Smooth muscle cell (in vitro differentiated cells): ENCODE results near the gene ELOF1. TPM values are rescaled to one million over a fixed set of nuclear protein-coding genes. Genes with fewer than 3 reads are reported as not detected.

Source experiments
- DNase-seq: peaks from one replicate; lab custom pipeline; 2025; ENCODE audit not compliant: unreplicated experiment; lab: John Stamatoyannopoulos, UW
- H2AFZ ChIP-seq: fragments of 200-600 bp; sonication (generic); 2 replicates; pipeline ENCODE4 v1.6.0; 2016; ENCODE audit warnings: antibody characterized with exemption, low read depth, mild to moderate bottlenecking
- H3F3A ChIP-seq: fragments of 200-600 bp; sonication (generic); 2 replicates; pipeline ENCODE4 v1.6.0; 2017; ENCODE audit warnings: antibody characterized with exemption, low read depth
- H3K27ac ChIP-seq: fragments of 200-600 bp; sonication (generic); 2 replicates; pipeline ENCODE4 v1.5.1; 2016; ENCODE audit warnings: low read depth, mild to moderate bottlenecking
- H3K27me3 ChIP-seq: fragments of 200-600 bp; sonication (generic); 2 replicates; pipeline ENCODE4 v1.6.1; 2016; ENCODE audit warnings: low read depth, mild to moderate bottlenecking
- H3K36me3 ChIP-seq: fragments of 200-600 bp; sonication (generic); 2 replicates; pipeline ENCODE4 v1.5.1; 2016; ENCODE audit warnings: low read depth
- H3K4me1 ChIP-seq: fragments of 200-600 bp; sonication (generic); 2 replicates; pipeline ENCODE4 v1.5.1; 2016; ENCODE audit warnings: low read depth
- H3K4me2 ChIP-seq: fragments of 200-600 bp; sonication (generic); 2 replicates; pipeline ENCODE4 v1.6.0; 2016; ENCODE audit warnings: mild to moderate bottlenecking
- H3K4me3 ChIP-seq: fragments of 200-600 bp; sonication (generic); 2 replicates; pipeline ENCODE4 v1.5.1; 2016; ENCODE audit warnings: mild to moderate bottlenecking
- H3K79me2 ChIP-seq: fragments of 200-600 bp; sonication (generic); 2 replicates; pipeline ENCODE4 v1.6.0; 2016; ENCODE audit warnings: low read depth, mild to moderate bottlenecking
- H3K9ac ChIP-seq: fragments of 200-600 bp; sonication (generic); 2 replicates; pipeline ENCODE4 v1.6.0; 2016; ENCODE audit warnings: low read depth
- H3K9me3 ChIP-seq: fragments of 200-600 bp; sonication (generic); replicated peaks from 2 replicates; pipeline ENCODE4 v1.5.1; 2016; ENCODE audit warnings: low read depth
- H4K20me1 ChIP-seq: fragments of 200-600 bp; sonication (generic); 2 replicates; pipeline ENCODE4 v1.6.0; 2016; ENCODE audit warnings: low read depth
- CTCF ChIP-seq: fragments of 200-600 bp; sonication (generic); IDR thresholded peaks from 2 replicates; pipeline ENCODE4 v1.5.1; 2017; ENCODE audit warnings: borderline replicate concordance, mild to moderate bottlenecking, antibody characterized with exemption; ENCODE audit not compliant: insufficient read depth, poor library complexity, severe bottlenecking
- WGBS: methylation state at CpG from one replicate; pipeline ENCODE4 v1.1.7; 2016; ENCODE audit warnings: low lambda C conversion rate; 5-methylcytosine and 5-hydroxymethylcytosine counted together
- polyA plus RNA-seq: library from polyadenylated mRNA; unstranded; fragments of >200 nt; fragmentation: Nextera tagmentation; extraction: Ambion mirVana; gene quantifications from 2 replicates; pipeline ENCODE4 v1.2.1, GENCODE V29; 2016
- total RNA-seq: library from RNA; depleted of rRNA; stranded (reverse); fragments of >200 nt; gene quantifications from 2 replicates; pipeline ENCODE4 v1.2.3, GENCODE V29; 2014

ELOF1 gene
- total and polyA plus RNA-seq, 2 experiments from 2014 or later, result 18.6 to 71.4 TPM

GRCh38 chr19:11547929-11548700 is 10.9 kb downstream of the ELOF1 start:
- no peaks in the 10 kb centered on the region for H3K4me1 ChIP-seq
- no peak for TF ChIP-seq CTCF
- 97% methylated on average over 14 of the region's 14 CpGs for WGBS
- H3K4me2 ChIP-seq, result no peak overlapping the region
- H3F3A ChIP-seq, result no peaks in the 10 kb centered on the region
- H3K4me3 ChIP-seq, result no peak overlapping the region
- no peaks in the 10 kb centered on the region for H3K9me3 ChIP-seq
- H3K36me3 ChIP-seq, result no peaks in the 10 kb centered on the region
- H4K20me1 ChIP-seq, result no peaks in the 10 kb centered on the region
- H3K27ac ChIP-seq, result no peak overlapping the region
- DNase-seq, result no peak
- H2AFZ ChIP-seq, result no peak overlapping the region
- H3K9ac ChIP-seq, result no peak overlapping the region
- no peaks in the 10 kb centered on the region for H3K27me3 ChIP-seq
- no peaks in the 10 kb centered on the region for H3K79me2 ChIP-seq

- H3F3A ChIP-seq, result peaks cover 29% of the 10 kb centered on the region
- no peak overlapping the region for H2AFZ ChIP-seq
- no peak overlapping the region for H3K4me2 ChIP-seq
- H3K27ac ChIP-seq, result no peak overlapping the region
- H3K79me2 ChIP-seq, result no peaks in the 10 kb centered on the region
- no peaks in the 10 kb centered on the region for H4K20me1 ChIP-seq
- peaks cover 15% of the 10 kb centered on the region for H3K4me1 ChIP-seq
- no peak overlapping the region for H3K4me3 ChIP-seq
- H3K27me3 ChIP-seq, result no peaks in the 10 kb centered on the region
- H3K9me3 ChIP-seq, result no peaks in the 10 kb centered on the region
- H3K36me3 ChIP-seq, result no peaks in the 10 kb centered on the region
- no peak overlapping the region for H3K9ac ChIP-seq
- TF ChIP-seq CTCF, result no peak
- no peak for DNase-seq
- 87% methylated on average over 3 of the region's 3 CpGs for WGBS
Measured at GRCh38 chr19:11541238-11541637, 17.8 kb downstream of the ELOF1 start.

- Histone ChIP-seq H3K27ac (no peak overlapping the region), H3K27me3 (no peaks in the 10 kb centered on the region), H3K79me2 (no peaks in the 10 kb centered on the region), H3F3A (peaks cover 29% of the 10 kb centered on the region), H3K4me1 (peaks cover 15% of the 10 kb centered on the region), H4K20me1 (no peaks in the 10 kb centered on the region), H2AFZ (no peak overlapping the region), H3K9ac (no peak overlapping the region), H3K4me3 (no peak overlapping the region), H3K36me3 (no peaks in the 10 kb centered on the region), H3K4me2 (peak overlapping the region; percentile 93), H3K9me3 (no peaks in the 10 kb centered on the region)
- 94% methylated on average over 5 of the region's 5 CpGs for WGBS
- no peak for TF ChIP-seq CTCF
- DNase-seq, result no peak
Measured at GRCh38 chr19:11540645-11541044, 18.4 kb downstream of the ELOF1 start.
